GM10266 (cell line): ENCODE data around the gene STRIT1.

Source experiments
- DNase-seq: peaks from one replicate; pipeline ENCODE4 v3.0.0; 2012; ENCODE audit errors: extremely low spot score
- TF ChIP-seq, protein P1 (sequence below): IDR thresholded peaks from 2 replicates; pipeline ENCODE4 v1.5.1; 2012; ENCODE audit warnings: mild to moderate bottlenecking, low read depth; ENCODE audit not compliant: control insufficient read depth, insufficient read depth; ENCODE audit errors: missing control alignments

Gene STRIT1

DNA sequence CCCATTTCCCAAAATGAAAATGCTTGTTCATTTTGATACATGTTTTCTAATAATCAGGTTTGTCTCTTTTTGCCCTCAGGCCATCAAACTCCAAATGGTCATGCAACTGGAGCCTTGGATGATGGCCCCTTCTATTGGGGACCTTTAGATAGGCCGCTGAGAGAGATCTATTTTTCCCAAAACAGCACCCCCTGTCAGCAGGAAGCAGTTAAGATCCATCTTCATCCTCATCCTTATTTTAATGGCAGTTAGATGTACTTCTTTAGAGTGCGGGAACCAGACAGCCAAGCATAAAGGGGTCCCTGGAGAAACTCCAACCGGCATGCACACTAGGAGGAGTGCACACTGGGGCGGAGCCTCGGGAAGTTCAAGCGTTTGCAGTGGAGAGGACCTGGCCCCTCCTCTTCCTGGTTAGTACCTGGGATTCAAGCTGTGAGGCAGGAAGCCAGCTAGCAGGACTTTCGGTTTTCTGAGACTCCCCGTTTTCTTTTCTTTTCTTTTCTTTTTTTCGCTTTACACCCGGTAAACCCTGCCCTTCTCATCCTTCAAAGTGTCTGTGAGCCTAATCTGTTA lies 31.9 kb upstream of the STRIT1 start:
- TF ChIP-seq, protein P1, sequence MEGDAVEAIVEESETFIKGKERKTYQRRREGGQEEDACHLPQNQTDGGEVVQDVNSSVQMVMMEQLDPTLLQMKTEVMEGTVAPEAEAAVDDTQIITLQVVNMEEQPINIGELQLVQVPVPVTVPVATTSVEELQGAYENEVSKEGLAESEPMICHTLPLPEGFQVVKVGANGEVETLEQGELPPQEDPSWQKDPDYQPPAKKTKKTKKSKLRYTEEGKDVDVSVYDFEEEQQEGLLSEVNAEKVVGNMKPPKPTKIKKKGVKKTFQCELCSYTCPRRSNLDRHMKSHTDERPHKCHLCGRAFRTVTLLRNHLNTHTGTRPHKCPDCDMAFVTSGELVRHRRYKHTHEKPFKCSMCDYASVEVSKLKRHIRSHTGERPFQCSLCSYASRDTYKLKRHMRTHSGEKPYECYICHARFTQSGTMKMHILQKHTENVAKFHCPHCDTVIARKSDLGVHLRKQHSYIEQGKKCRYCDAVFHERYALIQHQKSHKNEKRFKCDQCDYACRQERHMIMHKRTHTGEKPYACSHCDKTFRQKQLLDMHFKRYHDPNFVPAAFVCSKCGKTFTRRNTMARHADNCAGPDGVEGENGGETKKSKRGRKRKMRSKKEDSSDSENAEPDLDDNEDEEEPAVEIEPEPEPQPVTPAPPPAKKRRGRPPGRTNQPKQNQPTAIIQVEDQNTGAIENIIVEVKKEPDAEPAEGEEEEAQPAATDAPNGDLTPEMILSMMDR = no peak
- no peak for DNase-seq

DNA sequence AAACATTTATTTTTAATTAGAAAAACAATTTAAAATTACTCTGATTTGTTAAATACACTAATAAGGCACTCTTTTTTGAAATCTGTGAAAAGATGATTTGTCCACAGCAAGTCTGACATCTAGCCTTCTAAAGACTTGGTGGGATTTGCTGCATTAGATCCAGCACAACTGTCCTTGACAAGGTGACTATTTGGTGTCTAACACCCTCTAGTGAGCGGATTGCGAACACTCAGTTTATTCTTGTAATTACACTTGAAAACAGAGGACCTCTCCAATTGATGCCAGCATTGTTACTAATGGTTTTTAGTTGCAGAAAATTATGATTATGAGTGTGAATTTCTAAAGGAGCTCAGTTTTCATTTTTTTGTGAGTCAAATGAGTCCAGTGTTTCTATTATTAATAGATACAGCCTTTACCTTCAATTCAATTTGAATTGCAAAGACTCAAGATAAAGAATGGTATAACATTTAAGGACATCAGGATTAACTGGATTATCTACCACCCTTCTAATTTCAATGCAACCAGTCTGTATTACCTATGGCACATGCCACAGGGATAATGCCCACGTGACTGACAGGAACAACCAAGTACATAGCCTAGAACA lies 29.7 kb upstream of the STRIT1 start:
- TF ChIP-seq, protein P1 = peak; percentile 65
- DNase-seq = peak; percentile 49

- DNase-seq = no peak
- TF ChIP-seq, protein P1 = no peak
These were observed 27.9 kb upstream of the STRIT1 start for GRCh38 chr3:155321418-155321817.

- DNase-seq = no peak
- TF ChIP-seq, protein P1 = no peak
These were observed 27.5 kb upstream of the STRIT1 start for GRCh38 chr3:155320934-155321333.

- DNase-seq = no peak
These were observed 25.3 kb upstream of the STRIT1 start for GRCh38 chr3:155318740-155319139.

GRCh38 chr3:155317211-155317610 lies 23.7 kb upstream of the STRIT1 start:
- DNase-seq = no peak
- TF ChIP-seq, protein P1 = no peak

More at GRCh38 chr3:155318740-155319139, 25.3 kb upstream of the STRIT1 start:
- TF ChIP-seq, protein P1 = no peak

DNA sequence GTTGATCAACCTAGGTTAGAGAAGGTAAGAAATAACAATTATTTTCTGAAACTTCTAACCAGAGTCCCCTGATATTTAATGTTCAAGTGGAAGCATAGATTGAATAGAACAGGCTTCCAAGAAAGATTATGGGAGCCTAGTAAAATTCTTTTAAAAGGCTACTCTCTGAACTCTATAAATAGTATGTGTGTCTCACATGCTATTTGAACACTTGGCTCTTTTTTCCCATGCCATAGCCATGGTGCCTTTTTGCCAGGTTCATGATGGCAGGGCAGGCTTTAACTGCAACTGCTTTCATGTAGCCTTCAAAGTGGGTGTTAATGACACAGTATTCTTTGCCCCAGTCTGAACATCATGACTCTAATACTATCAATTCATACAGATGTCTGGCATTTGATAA lies 22.9 kb upstream of the STRIT1 start:
- no peak for DNase-seq
- TF ChIP-seq, protein P1 = no peak
